Measurements from ENCODE around the gene HDGFL2.

GRCh38 chr19:4497770-4498389 lies 25.8 kb downstream of the HDGFL2 start:
- TF ChIP-seq RAD21 (IDR thresholded peaks at IDR 0.05) (no peak), TAF1 (conservative IDR thresholded peaks at IDR 0.05) (no peak)

Data from liver (tissue), 2 donors.